H9 (cell line): ENCODE results near the gene ZFYVE28. TPM values are rescaled to one million over a fixed set of nuclear protein-coding genes. Genes with fewer than 3 reads are reported as not detected.
A peak's percentile ranks its signal among the peaks of the same experiment; 100 is the strongest.

Source experiments
- DNase-seq: peaks from one replicate; pipeline ENCODE4 v3.0.0-alpha.2; 2017
- H2AFZ ChIP-seq: one replicate; pipeline ENCODE4 v1.6.1; 2013; ENCODE audit warnings: mild to moderate bottlenecking, low read length, control low read depth, moderate library complexity
- H2AK5ac ChIP-seq: 2 replicates; pipeline ENCODE4 v1.6.1; 2013; ENCODE audit warnings: low read length, control low read depth, mixed read lengths; ENCODE audit not compliant: insufficient read length
- H2BK120ac ChIP-seq: one replicate; pipeline ENCODE4 v1.6.1; 2013; ENCODE audit warnings: low read depth, mild to moderate bottlenecking, low read length, control low read depth, inconsistent platforms; ENCODE audit not compliant: poor library complexity, severe bottlenecking
- H2BK12ac ChIP-seq: 2 replicates; pipeline ENCODE4 v1.6.1; 2013; ENCODE audit warnings: low read length, control low read depth, mixed read lengths, low read depth; ENCODE audit not compliant: insufficient read length
- H2BK15ac ChIP-seq: 2 replicates; pipeline ENCODE4 v1.6.1; 2013; ENCODE audit warnings: low read depth, low read length, control low read depth
- H2BK20ac ChIP-seq: one replicate; pipeline ENCODE4 v1.6.1; 2013; ENCODE audit warnings: low read depth, mild to moderate bottlenecking, low read length, control low read depth, inconsistent platforms; ENCODE audit not compliant: poor library complexity, severe bottlenecking
- H2BK5ac ChIP-seq: 2 replicates; pipeline ENCODE4 v1.6.1; 2013; ENCODE audit warnings: low read length, control low read depth, mixed read lengths; ENCODE audit not compliant: insufficient read length
- H3K14ac ChIP-seq: 2 replicates; pipeline ENCODE4 v1.6.1; 2013; ENCODE audit warnings: low read length, control low read depth; ENCODE audit not compliant: insufficient read depth
- H3K18ac ChIP-seq: 2 replicates; pipeline ENCODE4 v1.6.1; 2013; ENCODE audit warnings: low read depth, mild to moderate bottlenecking, mixed read lengths, low read length, control low read depth; ENCODE audit not compliant: insufficient read length
- H3K23ac ChIP-seq: 2 replicates; pipeline ENCODE4 v1.6.1; 2013; ENCODE audit warnings: low read length, control low read depth, mixed read lengths, low read depth; ENCODE audit not compliant: insufficient read length
- H3K23me2 ChIP-seq: 2 replicates; pipeline ENCODE4 v1.6.1; 2013; ENCODE audit warnings: low read depth, mild to moderate bottlenecking, mixed read lengths, low read length, control low read depth; ENCODE audit not compliant: insufficient read length, poor library complexity, severe bottlenecking
- H3K27ac ChIP-seq: 2 replicates; pipeline ENCODE4 v1.5.1; 2013; ENCODE audit warnings: low read length, control low read depth, mixed read lengths, low read depth; ENCODE audit not compliant: insufficient read length
- H3K27me3 ChIP-seq: 2 replicates; pipeline ENCODE4 v1.6.1; 2013; ENCODE audit warnings: low read length, control low read depth, inconsistent platforms; ENCODE audit not compliant: insufficient read depth
- H3K4ac ChIP-seq: 2 replicates; pipeline ENCODE4 v1.6.1; 2013; ENCODE audit warnings: low read depth, mild to moderate bottlenecking, control low read depth, inconsistent platforms, low read length, moderate library complexity
- H3K4me1 ChIP-seq: 2 replicates; pipeline ENCODE4 v1.6.1; 2013; ENCODE audit warnings: low read length, control low read depth, inconsistent platforms; ENCODE audit not compliant: insufficient read depth
- H3K4me2 ChIP-seq: 2 replicates; pipeline ENCODE4 v1.6.1; 2013; ENCODE audit warnings: low read length, control low read depth, mixed read lengths; ENCODE audit not compliant: insufficient read length, insufficient read depth
- H3K56ac ChIP-seq: 2 replicates; pipeline ENCODE4 v1.6.1; 2013; ENCODE audit warnings: low read depth, mild to moderate bottlenecking, mixed read lengths, low read length, control low read depth; ENCODE audit not compliant: insufficient read length
- H3K79me1 ChIP-seq: 2 replicates; pipeline ENCODE4 v1.6.1; 2013; ENCODE audit warnings: low read depth, mild to moderate bottlenecking, moderate library complexity, low read length, control low read depth, inconsistent platforms; ENCODE audit not compliant: insufficient read depth, poor library complexity, severe bottlenecking
- H3K79me2 ChIP-seq: 2 replicates; pipeline ENCODE4 v1.6.1; 2013; ENCODE audit warnings: low read length, control low read depth, inconsistent platforms; ENCODE audit not compliant: insufficient read depth
- H3K9ac ChIP-seq: 2 replicates; pipeline ENCODE4 v1.6.1; 2013; ENCODE audit warnings: low read length, control low read depth, mixed read lengths; ENCODE audit not compliant: insufficient read length; ENCODE audit errors: extremely low read depth
- H3K9me3 ChIP-seq: one replicate; pipeline ENCODE4 v1.6.1; 2013; ENCODE audit warnings: low read depth, low read length, inconsistent platforms; ENCODE audit not compliant: control insufficient read depth
- H3T11ph ChIP-seq: one replicate; pipeline ENCODE4 v1.6.1; 2013; ENCODE audit warnings: mild to moderate bottlenecking, low read length, control low read depth, inconsistent platforms
- H4K20me1 ChIP-seq: one replicate; pipeline ENCODE4 v1.6.1; 2013; ENCODE audit not compliant: control insufficient read depth, insufficient read length, insufficient read depth
- H4K5ac ChIP-seq: 2 replicates; pipeline ENCODE4 v1.6.1; 2013; ENCODE audit warnings: low read depth, mild to moderate bottlenecking, mixed read lengths, low read length, control low read depth; ENCODE audit not compliant: insufficient read length
- H4K8ac ChIP-seq: replicated peaks from 2 replicates; pipeline ENCODE4 v1.6.1; 2013; ENCODE audit warnings: low read length, control low read depth, mixed read lengths, low read depth; ENCODE audit not compliant: insufficient read length
- H4K91ac ChIP-seq: 2 replicates; pipeline ENCODE4 v1.6.1; 2013; ENCODE audit warnings: low read depth, mild to moderate bottlenecking, moderate library complexity, mixed read lengths, low read length, control low read depth; ENCODE audit not compliant: insufficient read length
- H3K27ac Mint-ChIP-seq, 3 experiments: 2 replicates in 2 of 3; 3 replicates in 1 of 3; pipeline ENCODE4 v1.8.0; 2020 to 2021; ENCODE audit warnings: mixed read lengths in 3 of 3, mild to moderate bottlenecking in 1 of 3, moderate library complexity in 1 of 3
- H3K27me3 Mint-ChIP-seq: 2 replicates; pipeline ENCODE4 v1.8.0; 2021; ENCODE audit warnings: low read depth, mild to moderate bottlenecking, moderate library complexity, mixed read lengths
- H3K36me3 Mint-ChIP-seq, 3 experiments: 2 replicates in 2 of 3; 3 replicates in 1 of 3; pipeline ENCODE4 v1.8.0; 2020 to 2021; ENCODE audit warnings: low read depth in 3 of 3, mixed read lengths in 3 of 3; ENCODE audit not compliant: insufficient read depth in 1 of 3
- H3K4me1 Mint-ChIP-seq, 2 experiments: 2 replicates each; pipeline ENCODE4 v1.8.0; 2020; ENCODE audit warnings: mixed read lengths in 2 of 2
- H3K4me3 Mint-ChIP-seq, 2 experiments: 2 replicates in 1 of 2; 3 replicates in 1 of 2; pipeline ENCODE4 v1.8.0; 2020 to 2021; ENCODE audit warnings: mild to moderate bottlenecking in 2 of 2, mixed read lengths in 2 of 2, moderate library complexity in 1 of 2
- H3K9me3 Mint-ChIP-seq, 2 experiments: 2 replicates in 1 of 2; 3 replicates in 1 of 2; pipeline ENCODE4 v1.8.0; 2020; ENCODE audit warnings: mild to moderate bottlenecking in 2 of 2, mixed read lengths in 2 of 2, moderate library complexity in 1 of 2
- CTCF ChIP-seq: fragments of 200-600 bp; sonication (generic); conservative IDR thresholded peaks from 3 replicates; pipeline ENCODE4 v1.8.0; 2021; ENCODE audit warnings: antibody characterized with exemption, mild to moderate bottlenecking
- WGBS: extraction: QIAGEN DNeasy Blood & Tissue Kit; methylation state at CpG from one replicate; pipeline ENCODE4 v1.1.7; 2013; ENCODE audit warnings: missing lambda C conversion rate, low lambda C conversion rate, mixed read lengths; ENCODE audit not compliant: insufficient read length; ENCODE audit errors: extremely low coverage; 5-methylcytosine and 5-hydroxymethylcytosine counted together
- total RNA-seq: library from RNA; stranded (reverse); gene quantifications from 2 replicates; pipeline ENCODE4 v1.2.1, GENCODE V29; 2021

ZFYVE28 gene
- total RNA-seq, 1 experiment from 2014 or later: 0.98 TPM

- no peaks in the 10 kb centered on the region for H3K4me1 Mint-ChIP-seq
- no peaks in the 10 kb centered on the region for H3K27me3 ChIP-seq
- no peaks in the 10 kb centered on the region for H3K9me3 ChIP-seq
- H3K18ac ChIP-seq: no peak overlapping the region
- H2BK12ac ChIP-seq: no peak overlapping the region
- no peak overlapping the region for H4K91ac ChIP-seq
- H3K27me3 Mint-ChIP-seq: no peaks in the 10 kb centered on the region; the same call in 1 of the 2 replicates
- H4K5ac ChIP-seq: no peak overlapping the region
- H3K4ac ChIP-seq: no peak overlapping the region
- no peaks in the 10 kb centered on the region for H3K23me2 ChIP-seq
- no peaks in the 10 kb centered on the region for H3K4me1 ChIP-seq
- no peak overlapping the region for H3K23ac ChIP-seq
- H2AFZ ChIP-seq: no peak overlapping the region
- no peak overlapping the region for H3K27ac ChIP-seq
- peak; percentile 12 for DNase-seq
- no CpG with 5 or more reads among the region's 4 CpGs for WGBS
- H3K14ac ChIP-seq: no peak overlapping the region
- no peak overlapping the region for H2BK5ac ChIP-seq
- no peak for TF ChIP-seq CTCF
- no peak overlapping the region for H3K9ac ChIP-seq
- no peaks in the 10 kb centered on the region for H3K79me2 ChIP-seq
- no peaks in the 10 kb centered on the region for H3K9me3 Mint-ChIP-seq
- H2BK15ac ChIP-seq: no peak overlapping the region
- H3K4me2 ChIP-seq: no peak overlapping the region
- H2AK5ac ChIP-seq: no peak overlapping the region
- H4K8ac ChIP-seq: no peak overlapping the region
- no peak overlapping the region for H3K4me3 Mint-ChIP-seq
- H3K27ac Mint-ChIP-seq: no peak overlapping the region
- H3K79me1 ChIP-seq: no peaks in the 10 kb centered on the region
- H3K56ac ChIP-seq: no peak overlapping the region
- no peak overlapping the region for H3T11ph ChIP-seq
- no peaks in the 10 kb centered on the region for H3K36me3 Mint-ChIP-seq
- no peak overlapping the region for H2BK20ac ChIP-seq
- no peaks in the 10 kb centered on the region for H4K20me1 ChIP-seq
- H2BK120ac ChIP-seq: no peak overlapping the region
Observed at GRCh38 chr4:2350982-2351381, 67.5 kb downstream of the ZFYVE28 start.
